ENCODE results near the gene CC2D2B. TPM values are rescaled to one million over a fixed set of nuclear protein-coding genes. Genes with fewer than 3 reads are reported as not detected.

Gene CC2D2B
- total RNA-seq, 1 experiment from 2014 or later = 0.20 TPM

DNA sequence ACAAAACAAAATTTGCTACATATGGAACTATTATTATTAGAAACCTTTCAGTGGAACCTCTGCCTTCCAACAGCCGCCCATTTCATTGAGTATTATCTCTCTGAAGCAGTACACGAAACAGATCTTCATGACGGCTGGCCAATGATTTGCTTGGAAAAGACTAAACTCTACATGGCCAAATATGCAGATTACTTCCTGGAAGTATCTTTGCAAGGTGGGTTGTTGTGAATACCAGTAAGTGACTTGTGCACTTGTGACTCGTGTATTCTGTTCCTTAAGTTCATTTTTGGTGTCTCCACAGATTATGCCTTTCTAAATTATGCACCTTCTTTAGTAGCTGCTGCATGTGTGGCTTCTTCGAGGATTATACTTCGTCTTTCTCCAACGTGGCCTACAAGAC is 149.0 kb downstream of the CC2D2B start:
- ChIA-PET POLR2A (no interaction called here), CTCF (no interaction called here)
- H3K27ac Mint-ChIP-seq = no peak overlapping the region
- H3K4me3 Mint-ChIP-seq = no peak overlapping the region
- H3K9me3 Mint-ChIP-seq = no peaks in the 10 kb centered on the region
- no peak for TF ChIP-seq NR1H2 (CRISPR knock-in tag; IDR thresholded peaks at IDR 0.05)
- TF ChIP-seq, protein P1, sequence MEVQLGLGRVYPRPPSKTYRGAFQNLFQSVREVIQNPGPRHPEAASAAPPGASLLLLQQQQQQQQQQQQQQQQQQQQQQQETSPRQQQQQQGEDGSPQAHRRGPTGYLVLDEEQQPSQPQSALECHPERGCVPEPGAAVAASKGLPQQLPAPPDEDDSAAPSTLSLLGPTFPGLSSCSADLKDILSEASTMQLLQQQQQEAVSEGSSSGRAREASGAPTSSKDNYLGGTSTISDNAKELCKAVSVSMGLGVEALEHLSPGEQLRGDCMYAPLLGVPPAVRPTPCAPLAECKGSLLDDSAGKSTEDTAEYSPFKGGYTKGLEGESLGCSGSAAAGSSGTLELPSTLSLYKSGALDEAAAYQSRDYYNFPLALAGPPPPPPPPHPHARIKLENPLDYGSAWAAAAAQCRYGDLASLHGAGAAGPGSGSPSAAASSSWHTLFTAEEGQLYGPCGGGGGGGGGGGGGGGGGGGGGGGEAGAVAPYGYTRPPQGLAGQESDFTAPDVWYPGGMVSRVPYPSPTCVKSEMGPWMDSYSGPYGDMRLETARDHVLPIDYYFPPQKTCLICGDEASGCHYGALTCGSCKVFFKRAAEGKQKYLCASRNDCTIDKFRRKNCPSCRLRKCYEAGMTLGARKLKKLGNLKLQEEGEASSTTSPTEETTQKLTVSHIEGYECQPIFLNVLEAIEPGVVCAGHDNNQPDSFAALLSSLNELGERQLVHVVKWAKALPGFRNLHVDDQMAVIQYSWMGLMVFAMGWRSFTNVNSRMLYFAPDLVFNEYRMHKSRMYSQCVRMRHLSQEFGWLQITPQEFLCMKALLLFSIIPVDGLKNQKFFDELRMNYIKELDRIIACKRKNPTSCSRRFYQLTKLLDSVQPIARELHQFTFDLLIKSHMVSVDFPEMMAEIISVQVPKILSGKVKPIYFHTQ (CRISPR knock-in tag; IDR thresholded peaks at IDR 0.05) = no peak
- no peak for TF ChIP-seq MYBL2 (CRISPR knock-in tag; IDR thresholded peaks at IDR 0.05)
- TF ChIP-seq, protein P2, sequence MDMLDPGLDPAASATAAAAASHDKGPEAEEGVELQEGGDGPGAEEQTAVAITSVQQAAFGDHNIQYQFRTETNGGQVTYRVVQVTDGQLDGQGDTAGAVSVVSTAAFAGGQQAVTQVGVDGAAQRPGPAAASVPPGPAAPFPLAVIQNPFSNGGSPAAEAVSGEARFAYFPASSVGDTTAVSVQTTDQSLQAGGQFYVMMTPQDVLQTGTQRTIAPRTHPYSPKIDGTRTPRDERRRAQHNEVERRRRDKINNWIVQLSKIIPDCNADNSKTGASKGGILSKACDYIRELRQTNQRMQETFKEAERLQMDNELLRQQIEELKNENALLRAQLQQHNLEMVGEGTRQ (CRISPR knock-in tag; IDR thresholded peaks at IDR 0.05) = no peak
- no peak for TF ChIP-seq NR3C1 (CRISPR knock-in tag; conservative IDR thresholded peaks at IDR 0.05; ENCODE audit: low read depth)
- no peak for TF ChIP-seq SOX15 (CRISPR knock-in tag; IDR thresholded peaks at IDR 0.05)
- no peak for TF ChIP-seq NR2C2 (CRISPR knock-in tag; IDR thresholded peaks at IDR 0.05)
- TF ChIP-seq, protein P3, sequence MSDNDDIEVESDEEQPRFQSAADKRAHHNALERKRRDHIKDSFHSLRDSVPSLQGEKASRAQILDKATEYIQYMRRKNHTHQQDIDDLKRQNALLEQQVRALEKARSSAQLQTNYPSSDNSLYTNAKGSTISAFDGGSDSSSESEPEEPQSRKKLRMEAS (CRISPR knock-in tag; IDR thresholded peaks at IDR 0.05) = no peak
- TF ChIP-seq, protein P4, sequence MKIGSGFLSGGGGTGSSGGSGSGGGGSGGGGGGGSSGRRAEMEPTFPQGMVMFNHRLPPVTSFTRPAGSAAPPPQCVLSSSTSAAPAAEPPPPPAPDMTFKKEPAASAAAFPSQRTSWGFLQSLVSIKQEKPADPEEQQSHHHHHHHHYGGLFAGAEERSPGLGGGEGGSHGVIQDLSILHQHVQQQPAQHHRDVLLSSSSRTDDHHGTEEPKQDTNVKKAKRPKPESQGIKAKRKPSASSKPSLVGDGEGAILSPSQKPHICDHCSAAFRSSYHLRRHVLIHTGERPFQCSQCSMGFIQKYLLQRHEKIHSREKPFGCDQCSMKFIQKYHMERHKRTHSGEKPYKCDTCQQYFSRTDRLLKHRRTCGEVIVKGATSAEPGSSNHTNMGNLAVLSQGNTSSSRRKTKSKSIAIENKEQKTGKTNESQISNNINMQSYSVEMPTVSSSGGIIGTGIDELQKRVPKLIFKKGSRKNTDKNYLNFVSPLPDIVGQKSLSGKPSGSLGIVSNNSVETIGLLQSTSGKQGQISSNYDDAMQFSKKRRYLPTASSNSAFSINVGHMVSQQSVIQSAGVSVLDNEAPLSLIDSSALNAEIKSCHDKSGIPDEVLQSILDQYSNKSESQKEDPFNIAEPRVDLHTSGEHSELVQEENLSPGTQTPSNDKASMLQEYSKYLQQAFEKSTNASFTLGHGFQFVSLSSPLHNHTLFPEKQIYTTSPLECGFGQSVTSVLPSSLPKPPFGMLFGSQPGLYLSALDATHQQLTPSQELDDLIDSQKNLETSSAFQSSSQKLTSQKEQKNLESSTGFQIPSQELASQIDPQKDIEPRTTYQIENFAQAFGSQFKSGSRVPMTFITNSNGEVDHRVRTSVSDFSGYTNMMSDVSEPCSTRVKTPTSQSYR (CRISPR knock-in tag; IDR thresholded peaks at IDR 0.05) = no peak
- TF ChIP-seq, protein P5, sequence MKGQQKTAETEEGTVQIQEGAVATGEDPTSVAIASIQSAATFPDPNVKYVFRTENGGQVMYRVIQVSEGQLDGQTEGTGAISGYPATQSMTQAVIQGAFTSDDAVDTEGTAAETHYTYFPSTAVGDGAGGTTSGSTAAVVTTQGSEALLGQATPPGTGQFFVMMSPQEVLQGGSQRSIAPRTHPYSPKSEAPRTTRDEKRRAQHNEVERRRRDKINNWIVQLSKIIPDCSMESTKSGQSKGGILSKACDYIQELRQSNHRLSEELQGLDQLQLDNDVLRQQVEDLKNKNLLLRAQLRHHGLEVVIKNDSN (CRISPR knock-in tag; IDR thresholded peaks at IDR 0.05) = no peak
- TF ChIP-seq JUN (CRISPR knock-in tag; IDR thresholded peaks at IDR 0.05) = no peak
- TF ChIP-seq, protein P6, sequence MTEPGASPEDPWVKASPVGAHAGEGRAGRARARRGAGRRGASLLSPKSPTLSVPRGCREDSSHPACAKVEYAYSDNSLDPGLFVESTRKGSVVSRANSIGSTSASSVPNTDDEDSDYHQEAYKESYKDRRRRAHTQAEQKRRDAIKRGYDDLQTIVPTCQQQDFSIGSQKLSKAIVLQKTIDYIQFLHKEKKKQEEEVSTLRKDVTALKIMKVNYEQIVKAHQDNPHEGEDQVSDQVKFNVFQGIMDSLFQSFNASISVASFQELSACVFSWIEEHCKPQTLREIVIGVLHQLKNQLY (CRISPR knock-in tag; IDR thresholded peaks at IDR 0.05) = no peak
- TF ChIP-seq NFE2L1 (CRISPR knock-in tag; IDR thresholded peaks at IDR 0.05) = no peak
- no peak for TF ChIP-seq SMAD3 (CRISPR knock-in tag; IDR thresholded peaks at IDR 0.05; ENCODE audit: borderline replicate concordance)
- TF ChIP-seq, protein P7, sequence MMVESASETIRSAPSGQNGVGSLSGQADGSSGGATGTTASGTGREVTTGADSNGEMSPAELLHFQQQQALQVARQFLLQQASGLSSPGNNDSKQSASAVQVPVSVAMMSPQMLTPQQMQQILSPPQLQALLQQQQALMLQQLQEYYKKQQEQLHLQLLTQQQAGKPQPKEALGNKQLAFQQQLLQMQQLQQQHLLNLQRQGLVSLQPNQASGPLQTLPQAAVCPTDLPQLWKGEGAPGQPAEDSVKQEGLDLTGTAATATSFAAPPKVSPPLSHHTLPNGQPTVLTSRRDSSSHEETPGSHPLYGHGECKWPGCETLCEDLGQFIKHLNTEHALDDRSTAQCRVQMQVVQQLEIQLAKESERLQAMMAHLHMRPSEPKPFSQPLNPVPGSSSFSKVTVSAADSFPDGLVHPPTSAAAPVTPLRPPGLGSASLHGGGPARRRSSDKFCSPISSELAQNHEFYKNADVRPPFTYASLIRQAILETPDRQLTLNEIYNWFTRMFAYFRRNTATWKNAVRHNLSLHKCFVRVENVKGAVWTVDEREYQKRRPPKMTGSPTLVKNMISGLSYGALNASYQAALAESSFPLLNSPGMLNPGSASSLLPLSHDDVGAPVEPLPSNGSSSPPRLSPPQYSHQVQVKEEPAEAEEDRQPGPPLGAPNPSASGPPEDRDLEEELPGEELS (CRISPR knock-in tag; IDR thresholded peaks at IDR 0.05) = no peak
- TF ChIP-seq ESRRA (CRISPR knock-in tag; IDR thresholded peaks at IDR 0.05; ENCODE audit: borderline replicate concordance) = no peak
- TF ChIP-seq ATF1 (CRISPR knock-in tag; IDR thresholded peaks at IDR 0.05) = no peak
- TF ChIP-seq, protein P8, sequence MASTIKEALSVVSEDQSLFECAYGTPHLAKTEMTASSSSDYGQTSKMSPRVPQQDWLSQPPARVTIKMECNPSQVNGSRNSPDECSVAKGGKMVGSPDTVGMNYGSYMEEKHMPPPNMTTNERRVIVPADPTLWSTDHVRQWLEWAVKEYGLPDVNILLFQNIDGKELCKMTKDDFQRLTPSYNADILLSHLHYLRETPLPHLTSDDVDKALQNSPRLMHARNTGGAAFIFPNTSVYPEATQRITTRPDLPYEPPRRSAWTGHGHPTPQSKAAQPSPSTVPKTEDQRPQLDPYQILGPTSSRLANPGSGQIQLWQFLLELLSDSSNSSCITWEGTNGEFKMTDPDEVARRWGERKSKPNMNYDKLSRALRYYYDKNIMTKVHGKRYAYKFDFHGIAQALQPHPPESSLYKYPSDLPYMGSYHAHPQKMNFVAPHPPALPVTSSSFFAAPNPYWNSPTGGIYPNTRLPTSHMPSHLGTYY (CRISPR knock-in tag; IDR thresholded peaks at IDR 0.05) = no peak
- no peak for TF ChIP-seq ZNF671 (CRISPR knock-in tag; IDR thresholded peaks at IDR 0.05)
- peaks cover 57% of the 10 kb centered on the region for H3K36me3 Mint-ChIP-seq
- no peaks in the 10 kb centered on the region for H3K27me3 Mint-ChIP-seq (ENCODE audit: low read depth)
- DNase-seq (ENCODE audit: low spot score) (no peak), ATAC-seq (no peak)
- H3K4me1 Mint-ChIP-seq = peaks cover 10% of the 10 kb centered on the region

Measured in WTC11 (cell line).